ENCODE results near the gene RFTN1. TPM values are rescaled to one million over a fixed set of nuclear protein-coding genes. Genes with fewer than 3 reads are reported as not detected.

Gene RFTN1
- total RNA-seq, 4 donors from 2014 or later: 113 to 137 (median 122) TPM

DNA sequence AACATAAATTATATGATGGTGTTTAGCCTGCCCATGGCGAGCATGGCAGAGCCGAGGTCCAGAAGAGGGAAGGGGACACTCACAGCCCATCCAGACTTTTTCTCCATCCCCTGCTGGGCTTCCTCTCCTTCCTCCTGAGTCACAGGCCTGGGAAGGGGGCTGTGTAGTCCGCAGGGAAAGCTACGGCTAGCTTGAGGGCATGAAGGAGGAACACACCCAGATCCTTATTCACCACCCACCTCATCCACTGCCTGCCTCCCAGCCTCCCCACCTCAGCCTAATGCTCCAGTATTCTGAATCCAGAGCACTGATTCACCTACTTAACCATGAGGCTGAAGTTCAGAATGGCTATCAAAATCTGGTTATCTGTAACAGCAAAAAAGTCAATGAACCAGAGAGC is 150.7 kb downstream of the RFTN1 start:
- TF ChIP-seq, protein P1, sequence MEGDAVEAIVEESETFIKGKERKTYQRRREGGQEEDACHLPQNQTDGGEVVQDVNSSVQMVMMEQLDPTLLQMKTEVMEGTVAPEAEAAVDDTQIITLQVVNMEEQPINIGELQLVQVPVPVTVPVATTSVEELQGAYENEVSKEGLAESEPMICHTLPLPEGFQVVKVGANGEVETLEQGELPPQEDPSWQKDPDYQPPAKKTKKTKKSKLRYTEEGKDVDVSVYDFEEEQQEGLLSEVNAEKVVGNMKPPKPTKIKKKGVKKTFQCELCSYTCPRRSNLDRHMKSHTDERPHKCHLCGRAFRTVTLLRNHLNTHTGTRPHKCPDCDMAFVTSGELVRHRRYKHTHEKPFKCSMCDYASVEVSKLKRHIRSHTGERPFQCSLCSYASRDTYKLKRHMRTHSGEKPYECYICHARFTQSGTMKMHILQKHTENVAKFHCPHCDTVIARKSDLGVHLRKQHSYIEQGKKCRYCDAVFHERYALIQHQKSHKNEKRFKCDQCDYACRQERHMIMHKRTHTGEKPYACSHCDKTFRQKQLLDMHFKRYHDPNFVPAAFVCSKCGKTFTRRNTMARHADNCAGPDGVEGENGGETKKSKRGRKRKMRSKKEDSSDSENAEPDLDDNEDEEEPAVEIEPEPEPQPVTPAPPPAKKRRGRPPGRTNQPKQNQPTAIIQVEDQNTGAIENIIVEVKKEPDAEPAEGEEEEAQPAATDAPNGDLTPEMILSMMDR (IDR thresholded peaks at IDR 0.05): no peak
- no peak for TF ChIP-seq EP300 (IDR thresholded peaks at IDR 0.05)
- no peak for TF ChIP-seq POLR2A (IDR thresholded peaks at IDR 0.05)
- Histone ChIP-seq H3K4me3 (no peak overlapping the region), H3K36me3 (peaks cover 0 to 24% (median 3%) of the 10 kb centered on the region in 3 donors), H3K9me3 (peaks cover 0 to 3% (median 0%) of the 10 kb centered on the region in 4 donors), H3K27ac (peak overlapping the region in 1 of 4 donors; percentile 0), H3K27me3 (no peaks in the 10 kb centered on the region), H3K4me1 (peaks cover 0 to 5% (median 0%) of the 10 kb centered on the region in 4 donors)
- no peak for DNase-seq (ENCODE audit: low spot score in 2 of 2)
- WGBS, 2 donors: 90 to 95% methylated on average over 4 of the region's 4 CpGs

DNA sequence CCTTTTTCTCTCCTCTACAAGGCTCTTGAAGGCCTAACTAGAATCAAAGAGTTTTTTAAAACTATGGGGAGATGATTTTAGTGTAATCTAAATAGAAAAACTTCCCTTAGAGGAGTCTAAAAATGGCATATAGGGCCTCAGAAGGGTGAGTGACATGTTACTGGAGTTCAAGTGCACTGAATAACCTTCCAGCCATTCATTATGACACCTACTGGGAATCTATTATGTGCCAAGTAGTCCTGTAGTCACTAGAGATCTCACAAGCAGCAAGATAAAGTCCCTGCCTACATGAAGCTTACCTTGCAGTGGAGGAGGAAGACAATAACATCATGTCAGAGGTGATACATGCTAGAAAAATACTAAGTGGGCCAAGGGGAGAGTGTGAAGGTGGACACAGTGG is 152.4 kb downstream of the RFTN1 start:
- H3K36me3 ChIP-seq: peaks cover 0 to 24% (median 0%) of the 10 kb centered on the region in 3 donors
- H3K27ac ChIP-seq: no peak overlapping the region
- H3K4me3 ChIP-seq: no peak overlapping the region
- H3K9me3 ChIP-seq: peaks cover 0 to 3% (median 0%) of the 10 kb centered on the region in 4 donors
- peaks cover 0 to 5% (median 0%) of the 10 kb centered on the region in 4 donors for H3K4me1 ChIP-seq
- TF ChIP-seq, protein P1 (IDR thresholded peaks at IDR 0.05): no peak
- TF ChIP-seq EP300 (IDR thresholded peaks at IDR 0.05) (no peak), POLR2A (IDR thresholded peaks at IDR 0.05) (no peak)
- no peak for DNase-seq (ENCODE audit: low spot score in 2 of 2)
- no peaks in the 10 kb centered on the region for H3K27me3 ChIP-seq

- Histone ChIP-seq H3K4me1 (peaks cover 0 to 5% (median 0%) of the 10 kb centered on the region in 4 donors), H3K9me3 (peaks cover 0 to 3% (median 0%) of the 10 kb centered on the region in 4 donors)
These were observed 154.2 kb downstream of the RFTN1 start for GRCh38 chr3:16359331-16359730.

DNA sequence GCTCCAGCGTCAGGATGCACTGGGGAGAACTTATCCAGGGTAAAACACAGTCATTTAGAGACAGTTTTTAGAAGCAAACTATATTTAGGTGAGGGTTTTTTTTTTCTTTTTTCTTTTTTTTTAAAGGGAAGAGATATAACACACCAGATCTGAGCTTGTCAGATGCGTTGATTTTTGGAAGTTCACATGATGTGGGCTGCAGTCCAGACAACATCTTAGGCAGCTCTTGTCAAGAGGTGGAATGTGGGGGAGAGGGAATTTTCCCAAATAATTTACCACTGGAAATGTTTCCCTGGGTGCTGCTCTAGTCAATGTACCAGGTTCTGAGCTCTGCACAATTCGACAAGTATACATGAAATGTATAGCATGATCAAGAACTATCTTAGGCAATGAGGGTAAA is 155.2 kb downstream of the RFTN1 start:
- no peak overlapping the region for H3K4me3 ChIP-seq
- TF ChIP-seq POLR2A (IDR thresholded peaks at IDR 0.05) (no peak), EP300 (IDR thresholded peaks at IDR 0.05) (no peak)
- TF ChIP-seq, protein P1 (IDR thresholded peaks at IDR 0.05): no peak
- no peaks in the 10 kb centered on the region for H3K27me3 ChIP-seq
- peaks cover 0 to 5% (median 0%) of the 10 kb centered on the region in 4 donors for H3K4me1 ChIP-seq
- peaks cover 0 to 30% (median 0%) of the 10 kb centered on the region in 3 donors for H3K36me3 ChIP-seq
- DNase-seq (ENCODE audit: low spot score in 2 of 2): no peak
- peaks cover 0 to 3% (median 0%) of the 10 kb centered on the region in 4 donors for H3K9me3 ChIP-seq
- no peak overlapping the region for H3K27ac ChIP-seq
- WGBS, 2 donors: 73 to 88% methylated on average over 3 of the region's 3 CpGs

More at GRCh38 chr3:16359331-16359730, 154.2 kb downstream of the RFTN1 start:
- H3K27ac ChIP-seq: no peak overlapping the region
- TF ChIP-seq POLR2A (IDR thresholded peaks at IDR 0.05): no peak
- no peak for TF ChIP-seq EP300 (IDR thresholded peaks at IDR 0.05)
- TF ChIP-seq, protein P1 (IDR thresholded peaks at IDR 0.05): no peak
- no peak overlapping the region for H3K4me3 ChIP-seq
- 53 to 59% methylated on average over 4 of the region's 4 CpGs for WGBS, 2 donors
- no peak for DNase-seq (ENCODE audit: low spot score in 2 of 2)
- H3K36me3 ChIP-seq: peaks cover 0 to 25% (median 0%) of the 10 kb centered on the region in 3 donors
- no peaks in the 10 kb centered on the region for H3K27me3 ChIP-seq

- Histone ChIP-seq H3K9me3 (peaks cover 0 to 3% (median 0%) of the 10 kb centered on the region in 4 donors), H3K4me1 (peaks cover 0 to 5% (median 0%) of the 10 kb centered on the region in 4 donors), H3K4me3 (no peak overlapping the region), H3K27ac (no peak overlapping the region), H3K36me3 (peaks cover 0 to 31% (median 0%) of the 10 kb centered on the region in 3 donors), H3K27me3 (no peaks in the 10 kb centered on the region)
- DNase-seq (ENCODE audit: low spot score in 2 of 2): no peak
- TF ChIP-seq, protein P1 (IDR thresholded peaks at IDR 0.05): no peak
- TF ChIP-seq EP300 (IDR thresholded peaks at IDR 0.05): no peak
- TF ChIP-seq POLR2A (IDR thresholded peaks at IDR 0.05): no peak
- 64 to 78% methylated on average over 9 of the region's 9 CpGs for WGBS, 2 donors
These were observed 156.0 kb downstream of the RFTN1 start for GRCh38 chr3:16357186-16358121.

Measured in tibial nerve (tissue), 4 donors.